HepG2 (cell line): ENCODE measurements around the gene GADD45GIP1. TPM values are rescaled to one million over a fixed set of nuclear protein-coding genes. Genes with fewer than 3 reads are reported as not detected.
A peak's percentile ranks its signal among the peaks of the same experiment; 100 is the strongest.

Experiments
- EED ChIP-seq: sonication (generic); formaldehyde crosslinking; IDR thresholded peaks from 2 replicates; pipeline ENCODE4 v1.5.0; 2020; ENCODE audit warnings: mild to moderate bottlenecking, missing genetic modification reagents
- FOSL1 ChIP-seq: sonication (generic); formaldehyde crosslinking; IDR thresholded peaks from 2 replicates; pipeline ENCODE4 v1.9.0; 2021; ENCODE audit warnings: missing genetic modification reagents, borderline replicate concordance
- JUNB ChIP-seq: sonication (generic); formaldehyde crosslinking; IDR thresholded peaks from 2 replicates; pipeline ENCODE4 v1.8.0; 2022; ENCODE audit warnings: missing genetic modification reagents, mild to moderate bottlenecking, borderline replicate concordance
- KAT7 ChIP-seq: IDR thresholded peaks from 2 replicates; pipeline ENCODE4 v1.6.1; 2018; ENCODE audit warnings: borderline replicate concordance, missing compliant biosample characterization
- KDM5A ChIP-seq: fragments of 200-600 bp; sonication (generic); IDR thresholded peaks from 2 replicates; pipeline ENCODE4 v1.7.0; 2018; ENCODE audit warnings: antibody characterized with exemption, mild to moderate bottlenecking, low read length, borderline replicate concordance
- TBP ChIP-seq: sonication (generic); formaldehyde crosslinking; IDR thresholded peaks from 2 replicates; pipeline ENCODE4 v1.5.0; 2020; ENCODE audit warnings: missing genetic modification reagents
- ZNF251 ChIP-seq: sonication (generic); formaldehyde crosslinking; IDR thresholded peaks from 2 replicates; pipeline ENCODE4 v1.9.0; 2021; ENCODE audit warnings: mild to moderate bottlenecking, missing genetic modification reagents
- ZNF3 ChIP-seq: IDR thresholded peaks from 2 replicates; pipeline ENCODE4 v1.7.0; 2017; ENCODE audit warnings: inconsistent platforms
- ZNF333 ChIP-seq: sonication (generic); formaldehyde crosslinking; IDR thresholded peaks from 2 replicates; pipeline ENCODE4 v1.4.0; 2020; ENCODE audit warnings: mild to moderate bottlenecking, missing genetic modification reagents, borderline replicate concordance
- ZNF605 ChIP-seq: sonication (generic); formaldehyde crosslinking; IDR thresholded peaks from 2 replicates; pipeline ENCODE4 v1.8.0; 2022; ENCODE audit warnings: mild to moderate bottlenecking, missing genetic modification reagents
- ZNF644 ChIP-seq: IDR thresholded peaks from 2 replicates; pipeline ENCODE4 v1.6.1; 2016; ENCODE audit warnings: low read depth
- ZNF850 ChIP-seq: sonication (generic); formaldehyde crosslinking; conservative IDR thresholded peaks from 2 replicates; pipeline ENCODE4 v1.9.0; 2021; ENCODE audit warnings: mild to moderate bottlenecking, missing genetic modification reagents
- polyA plus RNA-seq, 8 experiments: library from polyadenylated mRNA; depleted of rRNA in 3 of 8; stranded (reverse) in 7 of 8; unstranded in 1 of 8; fragments of >200 nt; fragmentation: Illumina TruSeq in 4 of 8; extraction: Trizol in 4 of 8; gene quantifications; 2 replicates each; pipeline versions ENCODE4 v1.2.1 to v1.2.3, GENCODE V29; 2011 to 2016; ENCODE audit warnings: low read depth in 4 of 8, missing spikeins in 1 of 8, mixed read lengths in 1 of 8; ENCODE audit not compliant: insufficient read depth in 1 of 8
- total RNA-seq, 5 experiments: library from RNA; depleted of rRNA; stranded (reverse); fragments of >200 nt; fragmentation: Illumina TruSeq; extraction: Trizol; gene quantifications; 2 replicates each; pipeline ENCODE4 v1.2.3, GENCODE V29; 2016; ENCODE audit warnings: low read depth in 1 of 5
- TF ChIP-seq, protein P1 (sequence below): sonication (generic); formaldehyde crosslinking; IDR thresholded peaks from 2 replicates; pipeline ENCODE4 v1.4.0; 2020; ENCODE audit warnings: missing genetic modification reagents
- TF ChIP-seq, protein P2 (sequence below): sonication (generic); formaldehyde crosslinking; IDR thresholded peaks from 2 replicates; pipeline ENCODE4 v1.8.1; 2022; ENCODE audit warnings: mild to moderate bottlenecking, missing genetic modification reagents
- TF ChIP-seq, protein P3 (sequence below): sonication (generic); formaldehyde crosslinking; IDR thresholded peaks from 2 replicates; pipeline ENCODE4 v1.4.0; 2020; ENCODE audit warnings: missing genetic modification reagents
- TF ChIP-seq, protein P4 (sequence below): sonication (generic); formaldehyde crosslinking; IDR thresholded peaks from 2 replicates; pipeline ENCODE4 v1.9.0; 2021; ENCODE audit warnings: missing genetic modification reagents, mild to moderate bottlenecking, borderline replicate concordance
- TF ChIP-seq, protein P5 (sequence below): IDR thresholded peaks from 2 replicates; pipeline ENCODE4 v1.6.1; 2016; ENCODE audit warnings: missing compliant biosample characterization, missing genetic modification reagents, borderline replicate concordance

Gene GADD45GIP1
- total and polyA plus RNA-seq, 2 of the 13 experiments (the other 11 are each of a cell fraction or from before 2014, with no cell fraction given), result 24.6 to 30.7 TPM

DNA sequence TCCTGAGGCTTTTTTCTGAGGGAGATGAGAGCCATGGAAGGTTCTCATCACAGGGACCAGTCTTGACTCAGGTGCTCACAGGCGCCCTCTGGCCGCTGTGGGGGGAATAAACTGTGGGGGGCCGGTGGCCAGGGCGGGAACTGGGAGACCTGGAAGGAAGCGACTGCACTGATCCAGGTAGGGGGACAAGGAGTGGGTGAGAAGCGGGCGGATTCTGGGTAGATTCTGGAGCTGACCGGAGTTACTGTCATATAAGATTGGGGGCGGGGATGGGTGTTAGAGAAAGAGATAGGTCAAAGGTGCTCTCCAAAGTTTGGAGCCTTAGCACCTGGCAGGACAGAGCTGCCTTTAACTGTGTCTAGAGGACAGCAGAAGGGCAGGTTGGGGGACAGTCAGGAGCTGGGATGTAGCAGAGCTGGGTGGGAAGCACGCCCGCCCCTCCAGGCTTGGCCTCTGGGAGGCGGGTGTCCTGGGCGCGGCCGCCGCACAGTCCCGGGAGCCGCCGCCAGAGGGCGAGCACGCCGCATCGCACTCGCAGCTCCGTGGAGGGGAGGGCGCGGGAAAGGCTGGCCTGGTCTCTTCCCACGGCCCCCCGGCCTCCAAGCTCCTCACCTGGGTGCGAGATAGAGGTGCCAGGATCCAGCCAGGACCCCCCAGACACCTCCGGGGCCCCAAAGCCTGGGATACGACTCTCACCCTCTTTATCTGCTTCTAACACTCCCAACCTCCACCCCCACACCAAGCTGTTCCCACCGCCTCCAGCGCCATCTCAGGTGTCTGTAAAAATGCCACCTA, 8.2 kb upstream of the GADD45GIP1 start (continued):
- TF ChIP-seq, protein P1, sequence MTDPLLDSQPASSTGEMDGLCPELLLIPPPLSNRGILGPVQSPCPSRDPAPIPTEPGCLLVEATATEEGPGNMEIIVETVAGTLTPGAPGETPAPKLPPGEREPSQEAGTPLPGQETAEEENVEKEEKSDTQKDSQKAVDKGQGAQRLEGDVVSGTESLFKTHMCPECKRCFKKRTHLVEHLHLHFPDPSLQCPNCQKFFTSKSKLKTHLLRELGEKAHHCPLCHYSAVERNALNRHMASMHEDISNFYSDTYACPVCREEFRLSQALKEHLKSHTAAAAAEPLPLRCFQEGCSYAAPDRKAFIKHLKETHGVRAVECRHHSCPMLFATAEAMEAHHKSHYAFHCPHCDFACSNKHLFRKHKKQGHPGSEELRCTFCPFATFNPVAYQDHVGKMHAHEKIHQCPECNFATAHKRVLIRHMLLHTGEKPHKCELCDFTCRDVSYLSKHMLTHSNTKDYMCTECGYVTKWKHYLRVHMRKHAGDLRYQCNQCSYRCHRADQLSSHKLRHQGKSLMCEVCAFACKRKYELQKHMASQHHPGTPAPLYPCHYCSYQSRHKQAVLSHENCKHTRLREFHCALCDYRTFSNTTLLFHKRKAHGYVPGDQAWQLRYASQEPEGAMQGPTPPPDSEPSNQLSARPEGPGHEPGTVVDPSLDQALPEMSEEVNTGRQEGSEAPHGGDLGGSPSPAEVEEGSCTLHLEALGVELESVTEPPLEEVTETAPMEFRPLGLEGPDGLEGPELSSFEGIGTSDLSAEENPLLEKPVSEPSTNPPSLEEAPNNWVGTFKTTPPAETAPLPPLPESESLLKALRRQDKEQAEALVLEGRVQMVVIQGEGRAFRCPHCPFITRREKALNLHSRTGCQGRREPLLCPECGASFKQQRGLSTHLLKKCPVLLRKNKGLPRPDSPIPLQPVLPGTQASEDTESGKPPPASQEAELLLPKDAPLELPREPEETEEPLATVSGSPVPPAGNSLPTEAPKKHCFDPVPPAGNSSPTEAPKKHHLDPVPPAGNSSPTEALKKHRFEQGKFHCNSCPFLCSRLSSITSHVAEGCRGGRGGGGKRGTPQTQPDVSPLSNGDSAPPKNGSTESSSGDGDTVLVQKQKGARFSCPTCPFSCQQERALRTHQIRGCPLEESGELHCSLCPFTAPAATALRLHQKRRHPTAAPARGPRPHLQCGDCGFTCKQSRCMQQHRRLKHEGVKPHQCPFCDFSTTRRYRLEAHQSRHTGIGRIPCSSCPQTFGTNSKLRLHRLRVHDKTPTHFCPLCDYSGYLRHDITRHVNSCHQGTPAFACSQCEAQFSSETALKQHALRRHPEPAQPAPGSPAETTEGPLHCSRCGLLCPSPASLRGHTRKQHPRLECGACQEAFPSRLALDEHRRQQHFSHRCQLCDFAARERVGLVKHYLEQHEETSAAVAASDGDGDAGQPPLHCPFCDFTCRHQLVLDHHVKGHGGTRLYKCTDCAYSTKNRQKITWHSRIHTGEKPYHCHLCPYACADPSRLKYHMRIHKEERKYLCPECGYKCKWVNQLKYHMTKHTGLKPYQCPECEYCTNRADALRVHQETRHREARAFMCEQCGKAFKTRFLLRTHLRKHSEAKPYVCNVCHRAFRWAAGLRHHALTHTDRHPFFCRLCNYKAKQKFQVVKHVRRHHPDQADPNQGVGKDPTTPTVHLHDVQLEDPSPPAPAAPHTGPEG (CRISPR knock-in tag), result no peak
- TF ChIP-seq ZNF644 (CRISPR knock-in tag) (no peak), ZNF605 (CRISPR knock-in tag) (peak; percentile 92; the same call in 1 of the 2 replicates), ZNF333 (CRISPR knock-in tag) (no peak), FOSL1 (no peak), ZNF251 (CRISPR knock-in tag) (no peak), EED (CRISPR knock-in tag) (no peak), ZNF3 (CRISPR knock-in tag) (no peak), ZNF850 (no peak), JUNB (CRISPR knock-in tag) (no peak), KAT7 (CRISPR knock-in tag) (no peak), TBP (CRISPR knock-in tag) (no peak), KDM5A (no peak)
- TF ChIP-seq, protein P2, sequence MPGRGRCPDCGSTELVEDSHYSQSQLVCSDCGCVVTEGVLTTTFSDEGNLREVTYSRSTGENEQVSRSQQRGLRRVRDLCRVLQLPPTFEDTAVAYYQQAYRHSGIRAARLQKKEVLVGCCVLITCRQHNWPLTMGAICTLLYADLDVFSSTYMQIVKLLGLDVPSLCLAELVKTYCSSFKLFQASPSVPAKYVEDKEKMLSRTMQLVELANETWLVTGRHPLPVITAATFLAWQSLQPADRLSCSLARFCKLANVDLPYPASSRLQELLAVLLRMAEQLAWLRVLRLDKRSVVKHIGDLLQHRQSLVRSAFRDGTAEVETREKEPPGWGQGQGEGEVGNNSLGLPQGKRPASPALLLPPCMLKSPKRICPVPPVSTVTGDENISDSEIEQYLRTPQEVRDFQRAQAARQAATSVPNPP (CRISPR knock-in tag), result no peak
- TF ChIP-seq, protein P3, sequence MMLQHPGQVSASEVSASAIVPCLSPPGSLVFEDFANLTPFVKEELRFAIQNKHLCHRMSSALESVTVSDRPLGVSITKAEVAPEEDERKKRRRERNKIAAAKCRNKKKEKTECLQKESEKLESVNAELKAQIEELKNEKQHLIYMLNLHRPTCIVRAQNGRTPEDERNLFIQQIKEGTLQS (CRISPR knock-in tag), result no peak
- TF ChIP-seq, protein P4, sequence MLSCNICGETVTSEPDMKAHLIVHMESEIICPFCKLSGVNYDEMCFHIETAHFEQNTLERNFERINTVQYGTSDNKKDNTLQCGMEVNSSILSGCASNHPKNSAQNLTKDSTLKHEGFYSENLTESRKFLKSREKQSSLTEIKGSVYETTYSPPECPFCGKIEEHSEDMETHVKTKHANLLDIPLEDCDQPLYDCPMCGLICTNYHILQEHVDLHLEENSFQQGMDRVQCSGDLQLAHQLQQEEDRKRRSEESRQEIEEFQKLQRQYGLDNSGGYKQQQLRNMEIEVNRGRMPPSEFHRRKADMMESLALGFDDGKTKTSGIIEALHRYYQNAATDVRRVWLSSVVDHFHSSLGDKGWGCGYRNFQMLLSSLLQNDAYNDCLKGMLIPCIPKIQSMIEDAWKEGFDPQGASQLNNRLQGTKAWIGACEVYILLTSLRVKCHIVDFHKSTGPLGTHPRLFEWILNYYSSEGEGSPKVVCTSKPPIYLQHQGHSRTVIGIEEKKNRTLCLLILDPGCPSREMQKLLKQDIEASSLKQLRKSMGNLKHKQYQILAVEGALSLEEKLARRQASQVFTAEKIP (CRISPR knock-in tag), result no peak
- TF ChIP-seq, protein P5, sequence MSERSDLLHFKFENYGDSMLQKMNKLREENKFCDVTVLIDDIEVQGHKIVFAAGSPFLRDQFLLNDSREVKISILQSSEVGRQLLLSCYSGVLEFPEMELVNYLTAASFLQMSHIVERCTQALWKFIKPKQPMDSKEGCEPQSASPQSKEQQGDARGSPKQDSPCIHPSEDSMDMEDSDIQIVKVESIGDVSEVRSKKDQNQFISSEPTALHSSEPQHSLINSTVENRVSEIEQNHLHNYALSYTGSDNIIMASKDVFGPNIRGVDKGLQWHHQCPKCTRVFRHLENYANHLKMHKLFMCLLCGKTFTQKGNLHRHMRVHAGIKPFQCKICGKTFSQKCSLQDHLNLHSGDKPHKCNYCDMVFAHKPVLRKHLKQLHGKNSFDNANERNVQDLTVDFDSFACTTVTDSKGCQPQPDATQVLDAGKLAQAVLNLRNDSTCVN (CRISPR knock-in tag), result no peak
